Activated CD4-positive, alpha-beta T cell treated with anti-CD3 and anti-CD28 coated beads, Interleukin-2, Interleukin-6, amounts not matched to agents 100 ng/mL and 50 ng/mL, durations not matched to agents 16 hours and 8 hours (primary cell): ENCODE data around the gene VOPP1.
A peak's percentile ranks its signal among the peaks of the same experiment; 100 is the strongest.
"Not testable (repeated sequence)": the region's sequence is repeated elsewhere in the genome, so short reads cannot be mapped to it uniquely, and the experiment has no call there.

Experiments used
- DNase-seq: peaks from one replicate; pipeline ENCODE4 v3.0.0-alpha.2; 2020

The VOPP1 gene

DNA sequence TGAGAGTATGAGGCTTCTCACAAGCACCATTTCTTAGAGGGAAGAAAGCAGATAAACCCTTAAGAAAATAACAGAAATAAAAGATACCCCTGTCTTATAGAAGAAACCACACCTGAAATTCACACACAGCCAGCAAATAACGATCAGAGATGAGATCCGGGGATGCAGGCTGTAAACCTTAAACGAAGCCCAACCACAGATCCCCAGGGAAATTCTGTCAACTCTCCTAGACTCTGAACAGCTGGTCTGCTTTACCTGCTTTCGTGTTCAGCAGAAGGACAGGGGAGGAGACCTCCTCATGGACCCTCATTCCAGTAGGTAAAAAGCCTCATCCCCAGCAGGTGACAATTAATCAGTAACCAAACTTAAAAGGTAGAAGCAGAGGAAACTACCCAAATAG lies 45.0 kb downstream of the VOPP1 start:
- no peak for DNase-seq

DNA sequence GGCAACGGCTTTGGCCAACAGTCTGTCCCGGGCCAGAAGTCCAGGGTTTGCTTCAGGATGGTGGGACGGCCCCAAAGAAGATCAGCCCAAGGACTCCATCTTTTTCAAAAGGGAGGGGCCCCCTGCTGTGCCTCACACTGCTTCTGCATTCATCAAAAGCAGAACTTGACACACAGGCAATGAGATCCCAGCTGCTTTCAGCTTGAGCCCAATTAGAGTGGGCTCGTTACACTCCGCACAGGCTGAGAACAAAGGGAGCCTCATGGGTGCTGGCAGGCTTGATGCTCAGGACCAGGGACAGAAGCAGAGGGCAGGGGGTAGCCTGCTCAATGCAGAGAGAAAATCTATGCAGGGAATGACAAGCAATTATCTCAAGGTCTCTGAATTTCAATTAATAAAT lies 45.5 kb downstream of the VOPP1 start:
- no peak for DNase-seq

- no peak for DNase-seq
Measured at GRCh38 chr7:55526329-55526728, 46.0 kb downstream of the VOPP1 start.

DNA sequence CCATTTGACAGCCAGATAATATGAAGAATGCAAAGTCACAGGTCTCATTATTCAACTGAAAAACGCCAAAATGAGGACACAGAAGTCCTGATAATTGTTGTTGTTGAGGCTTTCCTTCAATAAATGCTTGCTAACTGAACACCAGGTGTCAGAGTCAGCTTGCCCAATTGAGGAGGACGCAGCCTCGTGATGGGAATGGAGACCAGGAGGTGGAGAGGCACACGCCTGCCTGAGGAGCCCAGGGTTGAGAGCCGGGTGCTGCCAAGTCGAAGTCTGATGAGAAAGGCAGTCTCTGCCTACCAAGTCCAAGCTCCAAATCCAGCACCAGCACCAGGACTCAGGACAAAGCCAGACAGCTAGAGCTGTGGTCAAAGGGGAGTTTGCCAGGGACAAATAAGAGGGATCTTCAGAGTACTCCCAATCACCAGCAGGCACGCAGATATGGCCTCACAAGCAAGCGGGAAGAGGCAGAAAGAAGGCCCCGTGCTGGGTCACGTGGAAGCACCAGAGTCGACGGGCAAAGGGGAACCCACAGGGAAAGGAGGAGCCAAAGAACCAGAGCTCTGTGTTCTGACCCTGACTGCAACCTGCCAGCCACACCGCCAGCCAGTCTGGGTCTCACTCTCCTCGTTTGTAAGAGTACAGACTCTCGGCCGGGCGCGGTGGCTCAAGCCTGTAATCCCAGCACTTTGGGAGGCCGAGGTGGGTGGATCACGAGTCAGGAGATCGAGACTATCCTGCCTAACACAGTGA lies 47.6 kb downstream of the VOPP1 start:
- no peak for DNase-seq

DNA sequence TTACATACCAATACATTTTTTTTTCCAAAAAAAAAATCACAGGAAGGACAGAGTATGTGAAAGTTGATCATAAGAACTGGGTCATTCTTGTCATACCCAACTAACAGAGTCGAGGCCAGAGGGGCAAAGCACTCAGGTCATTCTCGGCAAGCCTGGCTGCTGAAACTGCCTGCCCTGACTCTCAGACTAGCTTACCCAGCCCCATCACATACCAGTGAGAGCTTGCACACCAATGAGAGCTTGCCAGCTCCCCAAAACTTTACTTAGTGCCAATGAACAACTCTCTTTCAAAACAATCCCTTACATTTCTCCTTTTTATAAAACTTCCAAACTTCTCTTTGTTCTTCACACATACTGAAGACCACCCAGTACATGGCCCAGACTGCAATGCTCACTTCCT lies 48.9 kb downstream of the VOPP1 start:
- DNase-seq, result no peak

DNA sequence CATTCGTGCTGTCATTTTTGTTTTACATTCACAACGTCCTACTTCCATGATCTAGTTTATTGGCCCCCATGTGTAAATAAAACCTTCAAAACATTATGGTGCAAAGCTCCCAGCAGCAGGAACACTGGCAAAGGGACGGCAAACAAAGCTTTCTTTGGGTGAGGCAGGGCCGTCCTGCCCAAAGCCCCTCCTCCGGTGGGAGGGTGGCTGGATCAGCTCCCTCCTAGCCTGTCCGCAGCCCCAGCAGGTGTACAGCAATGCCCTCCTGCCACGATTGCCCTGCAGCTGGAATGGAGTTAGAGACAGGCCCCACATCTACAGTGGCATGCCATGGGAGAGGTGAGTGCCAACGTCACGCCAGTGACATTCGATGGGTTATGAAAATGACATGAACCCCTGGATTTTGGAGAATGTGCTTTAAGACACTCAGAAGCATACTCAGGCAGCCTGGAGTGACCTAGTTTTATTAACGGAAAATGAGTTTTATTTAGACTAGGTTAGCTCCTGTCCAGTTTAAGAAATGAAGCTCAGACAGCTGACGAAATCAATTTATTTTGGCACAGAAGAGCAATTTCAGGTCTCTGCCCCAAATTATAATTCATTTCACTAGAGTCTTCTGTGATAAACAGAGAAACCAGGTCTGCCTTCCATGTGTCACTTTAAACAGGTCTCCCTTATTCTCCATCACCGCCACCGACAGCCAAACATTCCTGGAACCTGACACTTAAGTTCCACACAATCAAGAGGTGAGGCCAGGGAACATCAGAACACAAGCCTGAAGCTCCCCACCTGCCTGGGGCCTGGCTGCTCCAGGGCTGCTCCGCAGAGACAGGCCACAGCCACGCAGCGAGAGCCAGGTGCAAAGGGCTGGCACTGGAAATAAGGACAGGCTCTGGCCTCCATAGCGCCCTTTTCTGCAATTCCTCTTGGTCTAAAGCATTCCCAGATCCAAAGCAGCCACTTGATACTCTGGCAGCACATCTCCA lies 50.1 kb downstream of the VOPP1 start:
- no peak for DNase-seq

DNA sequence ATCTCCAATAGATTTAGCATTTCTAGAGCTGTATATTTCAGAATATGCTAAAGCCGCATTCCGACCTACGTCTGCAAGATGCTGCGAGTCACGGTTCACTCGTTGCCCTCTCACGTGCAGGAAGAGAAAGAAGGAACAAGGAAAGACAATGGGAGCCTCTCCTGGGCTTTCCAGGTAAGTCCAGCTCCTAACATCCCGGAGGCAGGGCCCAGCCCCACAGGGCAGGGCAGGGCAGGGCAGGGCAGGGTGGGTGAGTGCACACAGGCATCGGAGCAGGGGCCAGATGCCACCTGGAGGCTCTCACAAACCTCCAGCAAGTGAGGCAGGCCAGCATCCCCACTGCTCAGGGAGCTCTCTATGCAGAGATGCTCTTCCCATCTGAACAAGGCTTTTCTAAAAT lies 50.8 kb downstream of the VOPP1 start:
- DNase-seq, result no peak

- no peak for DNase-seq
Measured at GRCh38 chr7:55520426-55521140, 51.7 kb downstream of the VOPP1 start.

DNA sequence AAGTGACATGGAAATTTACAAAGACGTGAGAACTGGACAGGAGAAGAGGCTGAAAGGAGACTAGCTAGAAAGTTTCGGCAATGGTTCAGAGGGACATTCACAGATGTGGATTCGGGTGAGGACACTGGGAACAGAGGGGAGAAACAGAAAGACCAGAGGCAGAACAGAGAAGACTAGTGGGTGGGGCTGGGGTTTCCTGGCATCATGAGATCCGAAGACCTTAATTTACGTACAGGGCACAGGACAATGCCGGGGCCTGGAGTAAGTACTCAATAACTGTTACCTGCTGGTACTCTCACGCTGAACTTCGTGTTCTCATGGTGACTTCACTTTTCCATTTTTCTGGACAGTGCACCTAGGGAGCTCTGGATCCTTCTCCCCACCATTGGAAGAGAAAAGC lies 53.5 kb downstream of the VOPP1 start:
- no peak for DNase-seq

- DNase-seq, result no peak
Measured at GRCh38 chr7:55517936-55518689, 54.2 kb downstream of the VOPP1 start.

GRCh38 chr7:55517191-55517633 lies 55.1 kb downstream of the VOPP1 start:
- peak; percentile 88 for DNase-seq

DNA sequence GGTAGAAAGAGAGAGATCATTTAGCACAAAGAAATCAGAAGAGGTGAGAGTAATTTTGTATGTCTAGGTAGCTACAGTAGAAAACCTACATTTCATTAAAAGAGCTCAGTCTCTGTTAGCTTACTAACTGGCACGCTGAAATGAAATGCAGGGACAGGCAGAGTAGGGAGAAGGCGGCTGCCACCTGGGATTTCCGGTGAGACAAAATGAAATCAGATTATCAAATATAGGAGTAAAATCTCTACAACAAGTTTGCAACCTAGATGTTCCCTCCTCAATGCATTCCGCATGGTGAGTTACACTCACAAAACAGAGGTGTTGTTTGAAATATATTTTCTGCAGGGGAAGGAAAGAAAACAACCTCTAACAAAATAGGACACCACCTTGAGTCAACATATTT lies 55.9 kb downstream of the VOPP1 start:
- DNase-seq, result peak; percentile 73

- peak; percentile 78 for DNase-seq
Measured at GRCh38 chr7:55515569-55516279, 56.6 kb downstream of the VOPP1 start.

- DNase-seq, result no peak
Measured at GRCh38 chr7:55514546-55515265, 57.6 kb downstream of the VOPP1 start.

DNA sequence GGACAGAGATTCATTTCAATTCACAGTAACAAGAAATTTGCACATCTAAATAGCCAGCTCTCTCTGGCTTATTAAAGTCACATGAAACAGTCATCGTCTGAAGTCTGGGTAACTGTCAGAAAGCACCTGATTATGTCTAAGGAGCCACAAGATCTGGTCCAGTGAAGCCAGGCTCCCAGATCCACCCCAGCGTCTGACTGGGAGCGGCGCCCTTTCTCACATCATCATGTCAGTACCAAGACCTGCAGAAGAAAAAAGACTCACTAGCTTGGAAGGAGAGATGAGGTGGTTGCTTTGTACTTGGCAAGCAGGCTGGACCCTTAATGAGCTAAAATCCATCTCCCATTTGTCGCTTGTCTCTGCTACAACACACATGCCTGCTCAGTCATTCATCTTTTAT lies 58.4 kb downstream of the VOPP1 start:
- DNase-seq, result no peak

DNA sequence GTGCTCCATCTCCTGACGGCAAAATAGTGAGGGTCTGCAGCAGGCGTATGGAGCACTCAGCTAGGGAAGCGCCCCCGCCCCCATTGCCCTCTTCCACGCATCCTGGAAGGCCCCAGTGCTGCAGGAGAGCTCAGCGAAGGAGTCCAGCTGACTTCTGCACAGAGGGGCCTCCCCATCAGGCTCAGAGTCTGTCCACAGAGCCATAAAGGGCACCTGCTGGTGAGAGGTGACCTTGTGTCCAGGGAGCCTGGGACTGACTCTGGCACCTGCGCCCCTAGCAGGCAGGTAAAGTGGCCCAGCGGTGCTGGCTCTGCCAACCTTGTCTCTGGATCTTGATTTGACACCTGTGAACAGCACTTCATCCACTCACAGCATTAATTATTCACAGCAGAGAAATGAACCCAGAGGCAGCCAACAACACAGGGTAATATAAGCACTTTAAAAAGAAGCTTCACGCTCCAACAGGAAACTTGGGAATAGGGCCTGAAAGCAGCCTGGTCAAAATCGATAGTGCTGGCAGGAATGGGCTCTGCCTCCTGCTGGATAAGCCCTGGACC lies 59.6 kb downstream of the VOPP1 start:
- no peak for DNase-seq

- no peak for DNase-seq
Measured at GRCh38 chr7:55510621-55511020, 61.7 kb downstream of the VOPP1 start.

DNA sequence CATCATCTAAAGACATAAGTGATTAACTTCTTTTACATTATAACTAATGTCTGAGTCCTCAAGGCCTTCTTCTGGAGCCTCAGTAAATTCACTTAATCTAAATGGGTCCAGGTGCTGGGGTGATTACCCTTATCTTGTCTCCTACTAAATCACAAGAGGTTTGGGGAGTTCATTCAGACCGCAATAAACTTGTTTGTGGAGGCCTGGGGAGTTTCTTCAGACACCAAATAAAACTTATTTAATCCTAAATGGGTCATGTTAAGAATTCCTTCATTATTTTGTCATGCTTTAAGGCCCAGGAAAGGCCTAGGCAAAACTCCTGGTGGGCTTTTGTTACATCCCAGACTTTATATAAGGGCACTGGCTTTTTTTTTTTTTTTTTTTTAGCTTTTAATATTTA lies 62.1 kb downstream of the VOPP1 start:
- not testable (repeated sequence) for DNase-seq

GRCh38 chr7:55509322-55509721 lies 63.0 kb downstream of the VOPP1 start:
- no peak for DNase-seq

- DNase-seq, result peak; percentile 58
Measured at GRCh38 chr7:55508221-55509011, 63.9 kb downstream of the VOPP1 start.
